Fibroblast of peridontal ligament (primary cell): Measurements from ENCODE around the gene SLC8A1.
A peak's percentile ranks its signal among the peaks of the same experiment; 100 is the strongest.

ENCODE experiments used
- DNase-seq: peaks from one replicate; pipeline ENCODE4 v3.0.0-alpha.2; 2010; ENCODE audit errors: extremely low read depth

The SLC8A1 gene

DNA sequence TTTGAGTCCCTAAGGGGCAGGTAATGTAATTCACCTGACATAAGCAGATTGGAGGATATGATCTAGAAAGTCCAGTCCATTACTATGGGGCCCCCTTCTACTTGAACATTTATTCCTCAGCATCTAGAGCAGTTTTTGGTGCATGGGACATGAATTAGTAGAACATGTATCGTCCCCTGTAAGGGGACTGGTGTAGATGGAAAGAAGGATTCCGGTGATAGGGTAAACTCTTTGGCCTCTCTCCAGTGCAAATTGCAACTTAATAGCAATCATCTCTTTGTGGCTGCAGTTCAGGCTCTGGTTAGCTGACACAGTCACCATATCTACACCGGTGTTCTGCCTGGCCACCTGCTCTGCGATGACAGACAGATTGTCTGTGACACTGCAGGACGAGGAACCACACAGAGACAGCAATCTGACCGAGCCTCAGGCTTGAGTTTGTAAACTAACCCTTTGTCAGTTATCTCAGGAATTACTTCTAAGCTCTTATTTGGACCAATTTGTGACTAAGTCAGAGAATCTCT is 6.4 kb upstream of the SLC8A1 start:
- DNase-seq = no peak

DNA sequence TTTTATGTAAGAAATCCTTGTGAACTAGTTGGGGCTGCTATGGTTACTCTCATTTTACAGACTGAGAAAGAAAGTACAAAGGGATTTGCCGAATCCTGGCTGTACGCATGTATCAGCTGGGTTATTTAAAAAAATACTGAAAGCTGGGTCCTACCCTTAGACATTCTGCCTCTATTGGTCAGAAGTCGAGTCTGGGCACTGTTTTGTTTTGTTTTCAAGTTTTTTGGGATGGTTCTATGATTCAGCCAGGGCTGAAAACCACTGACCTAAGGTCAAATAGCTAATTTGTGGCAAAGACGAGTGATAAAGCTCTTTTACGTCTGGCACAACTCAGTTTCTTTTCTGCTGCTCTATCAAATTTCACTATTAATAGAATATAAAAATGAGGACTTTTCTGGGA is 5.9 kb upstream of the SLC8A1 start:
- DNase-seq = no peak

DNA sequence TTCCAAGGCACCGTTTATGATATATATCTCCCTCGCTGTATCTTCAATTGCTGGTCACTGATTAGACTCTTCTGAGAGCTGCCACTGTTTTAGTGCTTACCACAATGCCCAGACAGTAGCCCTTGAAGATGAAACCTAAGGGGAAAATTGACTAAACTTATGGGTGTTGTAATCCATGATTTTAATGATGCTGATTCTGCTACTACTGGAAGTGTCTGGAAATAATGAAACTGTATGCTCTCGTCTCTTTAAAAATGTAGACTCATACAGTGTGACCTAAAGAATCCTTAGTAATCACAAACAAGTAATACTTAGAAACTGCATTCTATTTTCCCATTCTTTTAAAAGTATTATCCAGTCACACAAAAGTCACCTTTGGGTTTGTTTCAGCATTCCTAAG is 5.5 kb upstream of the SLC8A1 start:
- DNase-seq = no peak

DNA sequence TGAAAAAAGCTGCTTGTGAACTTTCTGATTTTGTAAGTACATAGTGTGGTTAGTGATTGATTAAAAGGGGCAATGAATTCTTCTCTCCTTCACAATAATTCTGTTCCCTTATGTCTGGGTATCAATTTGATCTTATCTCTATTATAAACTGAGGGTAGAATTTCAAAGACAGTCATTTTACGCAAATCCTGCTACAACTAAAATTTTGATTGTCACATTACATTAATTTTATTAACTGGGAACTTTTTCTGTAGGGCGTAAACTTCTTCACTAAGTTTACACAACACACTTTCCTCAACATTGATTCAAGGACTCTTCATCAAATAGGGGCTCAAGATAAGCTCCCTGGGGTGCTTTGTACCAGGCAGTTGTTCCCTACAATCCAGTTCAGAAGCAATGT is 5.0 kb upstream of the SLC8A1 start:
- DNase-seq = no peak

DNA sequence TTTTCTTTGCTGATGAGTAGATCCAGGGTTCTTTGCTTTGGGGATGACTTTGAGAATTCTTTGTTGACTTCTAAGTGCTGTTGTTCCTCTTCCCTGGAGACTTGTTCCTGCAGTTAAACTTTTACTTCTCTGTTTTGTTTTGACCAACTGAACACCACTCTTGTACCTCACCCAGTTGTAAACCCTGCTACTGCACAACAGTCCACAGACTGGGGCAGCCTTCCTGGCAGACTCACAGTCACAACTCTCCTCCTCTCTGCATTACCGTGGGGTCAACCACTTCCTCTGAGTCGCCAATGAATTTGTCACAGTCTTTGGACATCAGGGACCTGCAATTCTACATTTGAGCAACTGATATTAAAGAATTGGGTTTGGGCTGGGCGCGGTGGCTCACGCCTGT is 3.8 kb upstream of the SLC8A1 start:
- DNase-seq = no peak

DNA sequence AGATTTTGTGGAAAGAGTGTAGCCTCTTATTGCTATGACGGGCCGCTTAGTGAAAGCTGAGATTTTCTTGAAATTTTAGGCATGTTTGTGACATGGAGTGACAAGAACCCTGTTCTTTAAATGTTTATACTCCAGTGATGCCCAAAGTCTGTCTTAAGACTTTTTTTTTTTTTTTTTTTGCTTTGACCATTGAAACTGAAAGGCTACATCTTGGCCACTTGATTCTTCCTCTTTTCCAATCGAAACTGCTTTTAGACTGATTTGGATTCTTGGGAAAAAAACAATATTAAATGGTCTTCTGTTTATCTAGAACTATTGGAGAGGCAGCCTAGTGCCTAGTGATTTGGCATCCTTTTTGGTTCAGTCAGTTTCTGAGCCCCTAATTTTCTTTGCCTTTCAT is 2.4 kb upstream of the SLC8A1 start:
- DNase-seq = no peak

DNA sequence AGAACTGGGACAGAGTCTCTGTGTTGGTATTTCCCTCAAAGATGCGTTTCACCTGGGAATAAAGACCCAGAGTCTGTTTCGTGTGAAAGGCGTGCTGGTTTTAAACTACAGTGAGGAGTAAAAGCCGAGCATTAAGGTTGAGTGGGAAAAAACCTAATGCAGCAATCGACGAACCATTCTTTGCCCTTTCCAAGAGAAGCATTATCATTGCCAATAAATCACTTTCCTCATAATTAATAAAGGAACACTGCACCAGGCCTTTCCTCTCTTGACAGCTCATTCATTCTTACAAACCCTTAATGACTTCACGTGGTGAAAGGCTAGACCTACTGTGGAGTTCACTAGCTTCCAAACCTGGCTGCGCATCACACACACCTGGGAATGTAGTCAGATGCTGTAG is 896 bp upstream of the SLC8A1 start:
- DNase-seq = no peak

DNA sequence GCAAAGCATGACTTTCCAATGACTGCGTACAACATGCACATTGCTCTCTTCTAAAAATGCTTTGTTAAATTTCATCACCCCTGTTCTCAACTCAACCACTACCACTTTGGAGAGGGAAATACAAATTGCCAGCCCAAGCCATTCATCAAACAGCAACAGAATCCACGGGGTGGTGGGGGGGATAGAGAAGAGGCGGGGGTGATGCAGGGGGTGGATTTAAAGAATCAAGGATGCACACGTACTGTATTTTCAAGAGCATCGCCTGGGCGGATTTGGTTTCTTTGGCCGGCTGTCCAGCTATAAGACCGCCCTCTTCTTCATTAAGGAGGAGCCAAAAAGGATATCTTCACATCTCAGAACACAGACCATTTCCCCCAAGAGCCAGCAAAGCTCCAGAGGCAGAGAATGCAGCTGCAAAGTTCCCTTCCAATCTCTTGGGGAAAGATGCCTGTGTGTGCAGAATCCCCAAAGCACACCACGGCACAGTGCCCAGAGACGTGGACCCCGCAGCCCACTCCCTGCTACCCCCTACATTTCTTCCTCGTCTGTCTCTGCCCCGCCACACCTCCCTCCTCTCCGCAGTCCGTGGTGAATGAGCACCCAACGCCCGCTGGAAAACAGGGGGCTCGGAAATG is 977 bp downstream of the SLC8A1 start:
- peak; percentile 83 for DNase-seq

DNA sequence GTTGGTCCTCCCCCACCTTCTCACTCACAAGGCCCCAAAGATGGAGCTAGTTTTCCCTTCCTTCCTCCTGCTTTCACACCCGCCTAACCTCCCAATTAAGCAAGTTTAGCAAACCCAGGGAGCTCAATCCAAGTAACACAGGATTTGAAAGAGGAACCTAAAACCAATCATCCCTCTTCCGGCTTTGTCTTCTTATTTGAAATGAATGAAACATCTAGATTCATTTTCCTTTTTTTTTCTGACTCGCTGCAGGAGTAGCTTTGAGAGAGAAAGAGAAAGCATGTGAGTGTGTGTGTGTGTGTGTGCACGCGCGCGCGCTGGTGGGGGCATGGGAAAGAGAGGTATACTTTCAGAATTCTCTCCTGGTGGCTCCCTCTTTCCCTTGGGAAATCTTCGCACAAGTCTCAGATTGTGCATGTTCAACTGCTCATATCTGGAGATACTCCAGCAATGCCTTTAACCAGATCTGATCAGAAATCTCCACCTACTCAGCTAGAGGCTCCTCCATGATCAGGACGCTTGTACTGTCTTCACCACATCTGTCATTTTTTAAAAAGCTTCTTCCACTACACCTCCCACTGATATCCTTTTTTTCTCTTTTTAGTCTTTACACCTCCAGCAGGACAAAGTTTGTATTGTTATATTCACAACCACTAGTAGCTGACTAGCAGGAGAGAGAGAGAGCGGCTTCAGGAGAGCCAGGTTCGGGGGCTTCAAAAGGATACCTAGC is 1.7 kb downstream of the SLC8A1 start:
- DNase-seq = peak; percentile 69

DNA sequence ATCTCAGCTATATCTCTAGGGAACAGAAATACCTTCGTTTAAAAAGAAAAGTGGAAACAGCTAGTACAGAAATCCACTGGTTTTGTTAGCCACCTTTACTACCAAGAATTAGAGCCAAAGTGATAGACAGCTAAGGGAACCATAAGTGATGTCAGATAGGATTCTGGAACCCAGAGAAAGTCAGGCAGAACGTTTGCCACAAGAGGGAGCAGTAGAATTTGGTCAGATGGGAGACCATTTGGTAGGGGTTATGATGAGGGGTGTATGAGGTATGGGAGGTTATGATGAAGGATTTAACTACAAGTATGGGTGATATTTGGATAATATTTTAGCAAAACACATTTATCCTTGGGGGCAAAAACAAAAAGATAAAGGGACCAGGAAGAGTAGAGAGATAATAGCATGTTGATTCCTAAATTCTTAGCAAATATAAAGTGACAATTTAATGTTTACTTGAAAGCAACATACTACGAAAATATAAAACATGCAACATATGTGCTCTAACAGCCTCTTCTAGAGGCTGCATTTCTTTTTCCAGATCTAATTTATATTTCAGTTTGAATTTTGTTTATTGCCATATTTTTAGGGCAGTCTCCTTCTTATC is 3.3 kb downstream of the SLC8A1 start:
- DNase-seq = peak; percentile 64

DNA sequence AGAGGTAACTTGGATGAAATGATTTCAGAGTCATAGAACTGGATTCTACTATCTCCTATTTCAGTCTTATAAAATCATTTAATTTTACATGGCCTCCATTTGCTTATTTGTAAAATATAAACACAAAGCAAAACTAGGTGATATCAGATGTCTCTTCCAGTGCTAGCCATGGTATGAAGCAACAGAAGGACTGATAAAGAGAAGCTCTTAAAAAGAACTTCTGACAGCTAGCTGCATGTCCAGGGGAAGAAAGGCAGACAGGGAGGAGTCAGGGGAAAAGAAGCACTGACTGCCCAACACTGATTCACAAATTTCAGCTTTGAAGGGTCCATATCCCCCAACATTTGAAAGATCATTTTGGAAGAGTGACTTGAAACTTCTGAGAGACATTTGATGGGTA is 6.4 kb downstream of the SLC8A1 start:
- DNase-seq = no peak

DNA sequence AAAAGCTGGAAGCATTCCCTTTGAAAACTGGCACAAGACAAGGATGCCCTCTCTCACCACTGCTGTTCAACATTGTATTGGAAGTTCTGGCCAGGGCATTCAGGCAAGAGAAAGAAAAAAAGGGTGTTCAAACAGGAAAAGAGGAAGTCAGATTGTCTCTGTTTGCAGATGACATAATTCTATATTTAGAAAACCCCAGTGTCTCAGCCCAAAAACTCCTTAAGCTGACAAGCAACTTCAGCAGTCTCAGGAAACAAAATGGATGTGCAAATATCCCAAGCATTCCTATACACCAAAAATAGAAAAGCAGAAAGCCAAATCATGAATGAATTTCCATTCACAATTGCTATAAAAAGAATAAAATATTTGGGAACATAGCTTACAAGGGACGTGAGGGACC is 11.1 kb downstream of the SLC8A1 start:
- no peak for DNase-seq

DNA sequence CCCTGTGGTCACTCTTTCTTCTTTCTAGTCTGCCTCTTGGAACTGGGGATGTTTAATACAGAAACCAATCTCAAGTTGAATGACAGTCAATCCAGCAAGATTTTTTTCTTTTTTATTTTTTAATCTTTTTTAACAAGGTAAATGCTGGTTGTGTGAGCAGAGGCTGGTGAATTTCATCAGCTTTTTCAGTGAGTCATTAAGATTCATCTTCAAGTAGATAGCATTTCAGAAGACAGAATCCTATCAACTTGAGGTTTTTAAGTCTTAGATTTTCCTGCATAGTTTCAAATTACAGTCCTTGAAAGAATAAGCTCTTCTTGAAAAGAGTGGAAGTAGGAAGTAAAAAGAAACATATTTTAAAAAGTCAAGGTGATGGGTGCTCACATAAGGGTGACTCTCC is 12.4 kb downstream of the SLC8A1 start:
- peak; percentile 54 for DNase-seq

DNA sequence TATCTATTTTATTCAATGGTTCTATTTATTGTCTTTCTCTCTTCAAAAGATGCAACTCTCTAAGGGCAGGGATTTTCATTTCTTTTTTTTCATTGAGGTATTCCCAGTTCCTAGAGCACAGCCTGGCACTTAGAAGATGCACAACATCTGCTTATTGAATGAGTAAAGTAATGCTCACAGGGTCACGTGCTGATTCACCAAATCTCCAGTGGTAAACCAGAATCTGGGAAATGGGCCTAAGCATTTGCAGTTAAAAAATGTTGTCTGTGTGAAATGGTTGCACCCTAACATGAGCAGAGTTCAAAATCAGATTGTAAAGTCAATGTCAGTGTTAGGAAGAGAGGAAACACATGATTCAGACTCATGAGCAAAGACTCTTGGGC is 15.8 kb downstream of the SLC8A1 start:
- DNase-seq = no peak

DNA sequence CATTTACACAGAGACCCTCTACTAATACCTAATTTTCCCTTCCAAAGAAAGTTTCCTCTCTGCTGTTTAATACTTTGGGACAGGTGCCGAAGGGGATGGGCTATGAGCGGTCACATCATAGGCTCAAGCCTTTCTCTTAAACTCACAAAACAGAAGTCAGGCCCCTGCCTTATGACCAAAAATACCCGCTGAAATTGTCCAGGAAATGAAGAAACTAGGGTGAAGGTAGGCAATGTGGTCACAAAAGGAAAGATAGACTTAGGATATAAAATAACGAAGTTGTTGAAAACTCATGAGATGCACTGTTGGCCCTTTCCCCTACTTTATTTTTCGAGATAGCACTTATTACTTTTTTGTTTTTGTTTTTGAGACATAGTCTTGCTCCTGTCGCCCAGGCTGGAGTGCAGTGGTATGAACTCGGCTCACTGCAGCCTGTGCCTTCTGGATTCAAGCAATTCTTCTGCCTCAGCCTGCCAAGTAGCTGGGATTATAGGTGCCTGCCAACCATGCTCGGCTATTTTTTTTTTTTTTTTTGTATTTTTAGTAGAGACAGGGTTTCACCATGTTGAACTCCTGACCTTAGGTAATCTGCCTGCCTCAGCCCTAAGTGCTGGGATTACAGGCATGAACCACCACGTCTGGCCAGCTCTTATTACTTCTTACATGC is 16.3 kb downstream of the SLC8A1 start:
- DNase-seq = no peak

DNA sequence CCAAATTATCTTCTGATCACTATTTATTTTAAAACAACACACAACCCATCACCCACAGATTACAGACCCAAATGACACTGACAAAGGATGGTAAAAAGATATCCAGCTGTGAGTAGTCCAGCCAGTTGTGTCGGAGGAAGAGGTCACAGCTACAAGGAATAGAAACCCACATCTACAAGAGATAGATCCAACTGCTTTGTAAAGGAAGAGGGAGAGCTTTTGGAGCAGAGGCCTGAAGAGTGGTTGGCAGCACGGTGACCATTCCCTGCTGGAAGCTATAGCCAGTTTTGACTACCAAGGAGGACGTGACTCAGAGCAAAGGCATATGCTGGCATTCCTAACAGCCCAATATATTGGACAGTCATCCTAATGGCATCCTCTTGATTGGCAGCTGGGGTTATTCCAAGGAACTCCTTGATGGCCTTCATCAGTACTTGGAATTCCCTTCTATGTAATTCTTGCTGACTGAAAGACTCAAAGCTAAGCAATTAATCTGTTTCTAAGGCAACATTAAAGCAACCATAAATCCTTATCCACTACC is 17.1 kb downstream of the SLC8A1 start:
- DNase-seq = peak; percentile 98

DNA sequence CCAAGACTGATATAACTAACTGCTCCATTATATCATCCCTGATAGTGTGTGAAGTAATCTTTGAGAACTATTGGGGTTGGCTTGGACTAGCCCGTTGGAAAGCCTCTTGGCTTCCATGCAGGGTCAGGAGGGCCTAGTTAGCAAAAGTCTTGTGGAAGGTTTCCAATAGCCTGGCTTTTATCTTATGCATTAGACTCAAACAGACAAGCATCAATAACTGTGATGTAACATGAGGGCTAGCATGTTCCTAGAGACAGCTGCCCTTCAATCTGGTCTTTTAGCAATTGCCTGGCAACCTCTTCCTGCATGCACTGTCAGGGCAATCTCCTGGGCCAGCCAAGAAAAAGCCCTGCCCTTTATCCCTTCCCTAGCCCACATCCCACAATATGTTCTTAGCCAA is 18.2 kb downstream of the SLC8A1 start:
- DNase-seq = no peak

DNA sequence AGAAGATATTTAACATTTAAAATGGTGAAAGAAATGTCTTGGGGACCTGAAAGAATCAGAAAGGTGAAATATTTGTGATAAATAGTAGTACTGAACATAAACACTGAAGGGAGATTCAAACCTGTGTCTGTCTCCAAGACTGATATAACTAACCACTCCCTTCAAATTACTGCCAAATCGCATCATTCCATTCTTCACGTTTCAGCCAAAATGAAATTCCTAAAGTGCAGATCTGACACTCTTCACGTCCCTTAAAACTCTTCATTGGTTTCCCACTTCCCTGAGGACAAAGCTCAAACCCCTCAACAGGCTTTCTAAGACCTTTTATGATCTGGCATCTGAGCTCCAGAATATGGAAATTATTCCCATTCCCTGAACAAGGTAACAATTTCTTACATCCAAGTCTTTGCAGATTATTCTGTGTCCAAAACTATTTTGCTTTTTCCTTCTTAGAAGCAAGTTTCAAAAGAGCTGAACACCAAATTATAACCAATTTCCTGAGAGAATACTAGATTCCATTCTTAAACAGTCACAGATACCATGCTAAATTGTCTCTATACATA is 18.9 kb downstream of the SLC8A1 start:
- DNase-seq = no peak

DNA sequence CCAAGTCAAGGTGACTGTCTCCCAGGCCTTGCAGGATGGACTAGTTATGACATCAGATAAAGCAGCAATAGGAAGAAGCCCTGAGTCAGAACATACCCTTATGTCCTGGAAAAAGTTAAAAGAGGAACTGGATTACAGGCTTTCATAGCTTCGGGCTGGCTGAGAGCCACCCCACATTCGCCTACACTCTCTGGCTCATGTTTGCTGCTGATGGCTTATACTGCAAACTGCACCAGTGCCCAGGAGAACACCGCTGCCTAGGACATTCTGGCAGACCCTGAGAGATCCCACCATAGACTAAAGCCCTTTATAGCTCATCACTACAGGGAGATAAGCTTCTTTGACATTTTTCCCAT is 20.3 kb downstream of the SLC8A1 start:
- DNase-seq = peak; percentile 87

DNA sequence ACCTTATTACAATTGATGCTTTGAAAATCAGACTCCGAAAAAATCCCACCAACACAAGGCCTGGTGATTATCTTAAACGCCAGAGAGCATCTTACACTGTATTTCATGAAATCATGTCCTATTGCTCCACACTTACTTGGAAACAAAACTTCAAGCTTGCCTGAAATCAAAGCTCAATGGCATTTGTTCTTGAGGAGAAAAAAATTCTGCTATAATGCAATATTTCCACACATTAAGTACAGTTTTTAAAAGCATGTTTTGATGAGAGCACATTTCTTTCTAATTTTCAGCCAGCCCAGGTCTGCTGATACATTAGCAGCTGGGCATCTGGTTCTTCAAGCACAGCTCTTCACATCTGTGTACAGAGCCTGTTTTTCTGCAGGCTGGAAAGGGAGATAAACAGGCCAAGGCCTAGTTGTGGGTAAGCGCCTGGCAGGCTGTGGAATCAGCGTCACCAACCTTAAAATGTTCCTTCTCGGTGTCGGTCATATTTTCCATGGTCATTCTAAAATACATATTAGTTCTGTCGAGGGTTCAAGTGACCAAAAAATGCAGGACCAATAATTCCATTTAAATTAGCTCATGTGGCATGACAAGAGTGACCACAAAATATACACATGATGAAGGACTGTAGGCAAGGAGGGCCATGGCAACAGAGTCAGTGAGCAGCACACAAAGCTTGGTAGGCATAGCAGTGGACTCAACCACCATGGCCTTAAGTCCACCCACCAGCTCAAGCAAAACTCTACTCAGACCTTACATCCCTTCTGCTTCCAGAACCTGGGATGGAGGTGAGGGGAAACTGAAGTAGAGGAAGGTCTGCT is 20.9 kb downstream of the SLC8A1 start:
- peak; percentile 61 for DNase-seq

DNA sequence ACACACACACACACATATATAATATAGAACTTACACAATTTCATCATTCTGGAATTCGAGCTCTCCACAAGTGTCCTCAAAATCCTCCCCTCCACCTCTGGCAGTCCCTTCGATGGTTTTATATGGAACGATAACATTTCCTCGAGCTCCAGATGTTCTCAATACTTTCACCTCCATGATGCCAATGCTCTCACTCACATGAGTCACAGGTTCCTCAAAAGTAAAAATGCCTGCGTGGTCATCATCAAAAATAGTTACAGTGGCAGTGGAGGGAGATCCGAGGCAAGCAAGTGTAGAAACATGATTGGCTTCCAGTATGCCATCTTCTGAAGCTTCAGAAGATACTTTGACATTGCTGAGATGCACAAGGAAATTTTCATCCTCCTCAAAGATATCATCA is 23.5 kb downstream of the SLC8A1 start:
- DNase-seq = no peak
